GM12878 (cell line): ENCODE data around the gene PTPN14. TPM values are rescaled to one million over a fixed set of nuclear protein-coding genes. Genes with fewer than 3 reads are reported as not detected.

ENCODE experiments used
- ATAC-seq: fragments of 200-7000 bp; cut with Tn5 transposase; 3 replicates; pipeline ENCODE4 v1.9.1; 2020; ENCODE audit warnings: mild to moderate bottlenecking, moderate library complexity
- BruUV-seq: library from RNA; stranded (reverse); fragments of 400-500 nt; replicated peaks from 2 replicates; lab custom pipeline; 2021; lab: Mats Ljungman, UMichigan
- CTCF ChIA-PET: fragments of 300-600 bp; sonication (Branson Sonifier 250); formaldehyde crosslinking; extraction: SDS; loops from one replicate; lab custom pipeline; 2021; ENCODE audit warnings: inconsistent platforms; lab: Yijun Ruan, JAX
- POLR2A ChIA-PET: fragments of 350-600 bp; formaldehyde crosslinking; extraction: SDS; loops from one replicate; lab custom pipeline; 2021; ENCODE audit warnings: inconsistent platforms; lab: Charles Lee
- RAD21 ChIA-PET: fragments of 300-600 bp; sonication (Branson Sonifier 250); formaldehyde crosslinking; loops from one replicate; lab custom pipeline; 2023; ENCODE audit warnings: antibody characterized with exemption; ENCODE audit not compliant: unreplicated experiment; lab: Charles Lee
- SMC1A ChIA-PET: fragments of 300-600 bp; sonication (Branson Sonifier 250); formaldehyde crosslinking; loops from one replicate; lab custom pipeline; 2023; ENCODE audit not compliant: unreplicated experiment, uncharacterized antibody; lab: Charles Lee
- DNase-seq: peaks from one replicate; pipeline ENCODE4 v3.0.0-alpha.2; 2011; ENCODE audit warnings: low read depth, low spot score
- FAIRE-seq: peaks from 3 replicates; lab custom pipeline; 2011; peaks lifted over from hg19 to GRCh38; lab: Jason Lieb, UNC
- H2AFZ ChIP-seq: 2 replicates; pipeline ENCODE4 v1.6.0; 2011; ENCODE audit warnings: low read depth, low read length, control low read depth; ENCODE audit not compliant: control insufficient read depth
- H3K27ac ChIP-seq: 2 replicates; pipeline ENCODE4 v1.5.1; 2011; ENCODE audit warnings: control low read depth; ENCODE audit not compliant: control insufficient read depth, insufficient read depth
- H3K27me3 ChIP-seq, 2 experiments: replicated peaks in 1 of 2; 2 replicates each; pipeline versions ENCODE4 v1.6.0 to v1.6.1; 2011; ENCODE audit warnings: low read length in 1 of 2; ENCODE audit not compliant: control insufficient read depth in 2 of 2, insufficient read depth in 2 of 2
- H3K36me3 ChIP-seq, 2 experiments: 2 replicates each; pipeline ENCODE4 v1.5.1; 2011; ENCODE audit warnings: low read length in 1 of 2; ENCODE audit not compliant: control insufficient read depth in 2 of 2, insufficient read depth in 2 of 2
- H3K4me1 ChIP-seq: 2 replicates; pipeline ENCODE4 v1.6.1; 2011; ENCODE audit warnings: mild to moderate bottlenecking, low read length, moderate library complexity, mixed read lengths; ENCODE audit not compliant: control insufficient read depth, insufficient read depth
- H3K4me2 ChIP-seq: 2 replicates; pipeline ENCODE4 v1.6.0; 2011; ENCODE audit warnings: control low read depth; ENCODE audit not compliant: control insufficient read depth, insufficient read depth
- H3K4me3 ChIP-seq: fragments of 200-600 bp; sonication (generic); 2 replicates; pipeline ENCODE4 v1.5.1; 2016
- H3K79me2 ChIP-seq: 2 replicates; pipeline ENCODE4 v1.6.0; 2011; ENCODE audit warnings: low read length; ENCODE audit not compliant: control insufficient read depth, insufficient read depth
- H3K9ac ChIP-seq: 2 replicates; pipeline ENCODE4 v1.8.0; 2011; ENCODE audit warnings: low read length, control low read depth, mixed read lengths; ENCODE audit not compliant: control insufficient read depth, insufficient read depth
- H3K9me3 ChIP-seq: replicated peaks from 3 replicates; pipeline ENCODE4 v1.5.1; 2011; ENCODE audit warnings: mild to moderate bottlenecking, low read length; ENCODE audit not compliant: control insufficient read depth, insufficient read depth
- H4K20me1 ChIP-seq: 2 replicates; pipeline ENCODE4 v1.6.0; 2011; ENCODE audit not compliant: control insufficient read depth, insufficient read depth
- BCL3 ChIP-seq: IDR thresholded peaks from 2 replicates; pipeline ENCODE4 v1.6.1; 2011; ENCODE audit warnings: borderline replicate concordance, low read depth, mild to moderate bottlenecking, moderate library complexity, low read length; ENCODE audit not compliant: insufficient read depth, poor library complexity, severe bottlenecking
- DPF2 ChIP-seq: fragments of 450-650 bp; IDR thresholded peaks from 2 replicates; pipeline ENCODE4 v1.6.1; 2017; ENCODE audit warnings: mild to moderate bottlenecking
- IRF4 ChIP-seq: IDR thresholded peaks from 2 replicates; pipeline ENCODE4 v1.6.1; 2011; ENCODE audit warnings: low read depth, low read length
- RFX5 ChIP-seq: IDR thresholded peaks from 2 replicates; pipeline ENCODE4 v1.6.1; 2011; ENCODE audit warnings: low read depth, low read length, improper control_type of control experiment
- RUNX3 ChIP-seq: IDR thresholded peaks from 2 replicates; pipeline ENCODE4 v1.6.1; 2012; ENCODE audit warnings: low read length, inconsistent platforms
- SRF ChIP-seq, 2 experiments: IDR thresholded peaks; 2 replicates each; pipeline ENCODE4 v1.6.1; 2011; ENCODE audit warnings: low read depth in 2 of 2, low read length in 2 of 2, mild to moderate bottlenecking in 1 of 2, moderate library complexity in 1 of 2
- ZNF24 ChIP-seq: fragments of 450-650 bp; IDR thresholded peaks from 2 replicates; pipeline ENCODE4 v1.6.1; 2017; ENCODE audit warnings: antibody characterized with exemption, mild to moderate bottlenecking
- WGBS: methylation state at CpG from one replicate; pipeline ENCODE4 v1.1.6; 2016; ENCODE audit warnings: low lambda C conversion rate; ENCODE audit not compliant: insufficient replicate concordance, insufficient coverage; ENCODE audit errors: missing lambda C conversion rate; 5-methylcytosine and 5-hydroxymethylcytosine counted together
- in situ Hi-C: fragments of 300-500 bp; cut with MboI; formaldehyde crosslinking; loops from 9 replicates; pipeline ENCODE4 v1.14.3; 2018; ENCODE audit warnings: mixed read lengths
- intact Hi-C: fragments of 100-400 bp; cut with micrococcal nuclease; formaldehyde crosslinking; loops from one replicate; pipeline ENCODE4 v1.14.2; 2022; ENCODE audit not compliant: unreplicated experiment
- polyA plus RNA-seq, 11 experiments: library from polyadenylated mRNA; depleted of rRNA in 4 of 11; unstranded in 6 of 11; stranded (reverse) in 5 of 11; fragments of >200 nt; fragmentation: Nextera tagmentation in 4 of 11; fragmentation: Illumina TruSeq in 1 of 11; extraction: Ambion mirVana in 4 of 11; extraction: Trizol in 1 of 11; gene quantifications; 1 replicate in 1 of 11; 2 replicates in 10 of 11; pipeline versions ENCODE4 v1.2.1 to v1.2.3, GENCODE V29; 2011 to 2016; ENCODE audit warnings: inconsistent platforms in 2 of 11, missing spikeins in 2 of 11, low read depth in 1 of 11
- total RNA-seq, 4 experiments: library from RNA; depleted of rRNA in 3 of 4; stranded (reverse); fragments of >200 nt in 3 of 4; fragmentation: Illumina TruSeq in 1 of 4; extraction: Trizol in 1 of 4; gene quantifications; 2 replicates each; pipeline versions ENCODE4 v1.2.1 to v1.2.3, GENCODE V29; 2013 to 2021

The PTPN14 gene
- total and polyA plus RNA-seq, 10 of the 15 experiments (the other 5 are each of a cell fraction or from before 2014, with no cell fraction given), result 0.05 to 5.1 (median 0.44) TPM

DNA sequence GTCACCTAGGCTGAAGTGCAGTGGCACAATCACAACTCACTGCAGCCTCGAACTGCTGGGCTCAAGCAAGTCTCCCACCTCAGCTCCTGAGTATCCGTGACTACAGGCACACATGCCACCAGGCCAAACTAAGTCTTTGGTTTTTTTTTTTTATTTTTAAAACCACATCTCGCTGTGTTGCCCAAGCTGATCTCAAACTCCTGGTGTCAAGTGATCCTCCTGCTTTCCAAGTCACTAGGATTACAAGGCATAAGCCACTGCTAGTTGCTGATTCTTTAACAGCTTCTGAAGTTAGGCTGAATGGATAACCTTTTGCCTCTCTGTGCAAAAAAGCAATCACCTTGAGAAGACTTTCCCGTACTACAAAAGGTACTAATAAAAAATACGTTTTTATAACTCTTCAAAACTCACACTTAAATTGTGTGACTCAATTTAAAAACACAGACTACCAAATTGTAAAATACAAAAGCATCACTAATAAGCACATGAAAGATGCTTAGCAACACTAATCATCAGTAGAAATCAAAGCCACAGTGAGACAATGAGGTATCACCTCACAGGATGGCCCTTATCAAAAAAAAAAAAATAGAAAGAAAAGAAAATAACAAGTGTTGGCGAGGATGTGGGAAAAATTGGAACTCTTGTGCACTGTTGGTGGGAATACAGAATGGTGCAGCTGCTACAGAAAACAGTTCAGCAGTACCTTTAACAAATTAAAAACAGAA, 40.3 kb downstream of the PTPN14 start:
- ChIA-PET POLR2A (no interaction called here), RAD21 (no interaction called here), SMC1A (no interaction called here), CTCF (interaction anchor here (0.8 kb wide), 1 partner anchor 10 kb away, joined by 3 read pairs; no protein-coding TSS in a partner anchor)
- Histone ChIP-seq H3K9me3 (no peaks in the 10 kb centered on the region), H3K4me2 (no peak overlapping the region), H3K36me3 (no peaks in the 10 kb centered on the region), H3K9ac (no peak overlapping the region), H2AFZ (no peak overlapping the region), H3K27me3 (no peaks in the 10 kb centered on the region; a peak in 1 of 4 replicates), H3K4me3 (no peak overlapping the region), H3K79me2 (no peaks in the 10 kb centered on the region), H3K4me1 (no peaks in the 10 kb centered on the region), H4K20me1 (no peaks in the 10 kb centered on the region), H3K27ac (no peak overlapping the region)
- intact Hi-C loops, result no loop called here
- WGBS, result 11% methylated on average over 5 of the region's 6 CpGs
- DNase-seq, result no peak
- no peak for ATAC-seq
- no peak for TF ChIP-seq BCL3
- no peak for TF ChIP-seq RFX5
- TF ChIP-seq SRF (IDR thresholded peaks at IDR 0.05; ENCODE audit: low read depth in 2 of 2, low read length in 2 of 2), result no peak
- TF ChIP-seq RUNX3, result no peak
- no peak for TF ChIP-seq ZNF24
- TF ChIP-seq IRF4, result no peak
- no peak for TF ChIP-seq DPF2
- BruUV-seq, result no TSS peak
- no peak for FAIRE-seq
- in situ Hi-C loops, result no loop called here
